Stimulated activated CD8-positive, alpha-beta memory T cell treated with anti-CD3 and anti-CD28 coated beads, Interleukin-12 subunit alpha, Interleukin-12 subunit beta, amount 100 ng/mL, for 1 hour (primary cell): Measurements from ENCODE around the gene LMAN1.
A peak's percentile ranks its signal among the peaks of the same experiment; 100 is the strongest.

Experiments
- DNase-seq: peaks from one replicate; pipeline ENCODE4 v3.0.0-alpha.2; 2020; ENCODE audit warnings: low read depth

Gene LMAN1

DNA sequence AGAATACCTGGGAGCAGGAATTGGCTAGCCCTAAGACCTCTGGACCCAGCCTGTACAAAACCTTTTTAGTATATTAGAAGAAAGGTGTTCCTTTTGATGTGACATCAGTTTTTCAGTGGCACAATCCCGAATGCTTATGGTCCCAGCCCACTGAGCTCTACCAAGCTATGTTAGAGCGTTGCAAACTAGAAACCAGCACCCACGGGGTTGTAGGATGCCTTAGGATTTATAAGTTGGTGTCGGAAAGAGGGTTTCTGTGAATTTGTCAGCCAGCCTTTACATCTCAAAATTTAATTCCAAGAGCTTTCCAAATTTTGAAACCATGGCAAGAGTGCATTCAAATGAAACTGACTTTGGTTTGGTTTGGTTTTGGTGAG is 499 bp upstream of the LMAN1 start:
- DNase-seq, result no peak

DNA sequence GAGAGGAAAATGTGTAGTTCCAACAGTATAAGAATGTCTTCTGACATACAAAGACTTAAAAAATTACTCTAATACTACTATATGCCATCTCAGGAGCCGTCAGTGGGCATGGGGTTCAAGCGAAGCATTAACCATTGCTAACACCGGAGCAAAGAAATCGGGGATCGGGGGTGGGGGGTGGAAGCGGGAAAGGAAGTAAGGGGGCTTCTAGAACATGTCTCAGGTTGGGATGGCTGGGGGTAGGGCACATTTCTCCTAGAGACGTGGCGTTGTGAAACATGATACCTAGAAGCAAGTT is 702 bp downstream of the LMAN1 start:
- DNase-seq, result no peak

DNA sequence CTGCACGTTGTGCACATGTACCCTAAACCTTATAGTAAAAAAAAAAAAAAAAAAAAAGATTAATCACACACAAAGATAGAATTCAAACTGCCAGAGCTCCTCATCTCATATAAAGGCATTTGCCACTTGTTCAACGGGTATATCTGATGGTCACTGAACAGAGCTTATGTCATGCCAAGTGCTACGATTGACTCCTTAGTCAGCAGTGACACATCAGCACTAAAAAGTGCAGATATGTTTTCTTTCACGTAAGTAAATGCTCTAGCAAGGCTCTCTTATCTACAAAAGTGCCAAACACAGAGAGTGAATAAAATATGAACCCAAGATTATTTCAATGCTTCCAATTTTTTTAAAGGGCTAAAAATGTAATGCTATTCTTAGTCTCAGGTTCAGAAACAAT is 1.1 kb downstream of the LMAN1 start:
- no peak for DNase-seq

DNA sequence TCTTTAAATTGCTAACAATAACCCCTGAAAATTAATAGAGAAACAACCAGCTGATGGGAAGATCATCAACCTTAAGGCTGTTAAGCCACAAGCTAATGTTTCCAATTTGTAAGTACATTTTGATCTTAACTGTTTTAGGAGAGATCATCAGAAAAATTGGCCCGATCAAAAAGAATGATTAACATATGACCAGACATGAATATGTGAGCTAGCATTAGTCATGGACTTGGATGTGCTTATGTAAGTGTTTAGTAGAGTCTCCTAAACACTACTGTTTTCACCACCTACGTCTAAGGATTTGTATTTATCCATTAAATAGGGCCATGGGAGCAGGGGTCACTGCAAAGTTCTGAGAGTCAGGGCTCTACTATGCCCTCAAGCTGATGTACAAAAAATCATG is 4.3 kb downstream of the LMAN1 start:
- DNase-seq, result no peak

DNA sequence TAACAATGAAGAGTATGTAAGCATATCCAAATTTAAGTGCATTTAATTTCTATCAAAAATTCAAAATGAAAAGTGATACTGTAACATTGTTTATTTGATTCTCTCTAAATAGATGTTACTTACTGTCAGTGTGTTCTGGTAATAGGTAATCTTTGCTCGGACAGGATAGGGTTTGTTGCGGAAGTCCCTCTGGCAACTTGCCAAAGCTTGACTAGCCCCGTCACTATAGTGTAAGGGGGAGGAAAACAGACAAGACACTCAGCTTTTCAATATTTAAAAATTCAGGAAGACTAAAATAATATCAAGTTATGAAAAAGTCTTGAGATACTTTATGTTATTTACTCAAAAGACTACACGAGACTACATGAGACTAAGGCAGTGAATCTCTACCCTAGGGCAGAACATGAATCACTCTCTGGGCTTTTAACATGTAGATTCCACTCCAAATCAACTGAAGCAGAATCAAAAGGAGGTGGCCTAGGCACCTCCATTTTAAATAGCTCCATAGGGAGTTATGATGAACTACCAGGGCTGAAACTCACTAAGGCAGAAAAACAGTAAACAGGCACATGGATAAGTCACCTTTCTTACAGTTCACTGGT is 5.9 kb downstream of the LMAN1 start:
- DNase-seq, result no peak

DNA sequence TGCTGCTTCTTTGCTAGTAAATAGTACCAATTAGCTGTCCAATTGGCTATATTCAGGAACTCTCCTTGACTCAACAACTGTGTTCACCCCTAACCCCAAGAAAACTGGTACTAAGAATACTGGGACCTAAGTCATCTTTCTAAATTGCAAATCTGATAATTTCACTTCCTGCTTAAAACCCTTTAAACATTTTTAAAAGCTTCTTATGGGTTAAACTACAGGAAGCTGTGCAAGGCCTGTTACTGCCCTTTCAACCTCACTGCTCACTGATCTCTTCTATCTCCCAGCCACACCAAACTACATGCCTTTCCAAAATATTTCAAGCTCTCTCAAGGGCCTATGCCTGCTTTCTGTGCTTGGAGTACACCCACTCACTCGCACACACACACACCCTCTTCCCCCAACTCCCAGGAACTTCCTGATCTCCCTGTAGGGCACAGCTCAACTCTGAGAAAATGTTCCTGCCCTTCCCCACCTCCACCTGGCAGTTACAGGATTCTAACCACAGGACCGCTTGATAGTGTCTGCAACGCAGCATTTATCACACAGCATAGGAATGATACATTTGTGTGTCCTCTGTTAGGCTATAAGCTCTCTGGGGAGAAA is 6.7 kb downstream of the LMAN1 start:
- no peak for DNase-seq

DNA sequence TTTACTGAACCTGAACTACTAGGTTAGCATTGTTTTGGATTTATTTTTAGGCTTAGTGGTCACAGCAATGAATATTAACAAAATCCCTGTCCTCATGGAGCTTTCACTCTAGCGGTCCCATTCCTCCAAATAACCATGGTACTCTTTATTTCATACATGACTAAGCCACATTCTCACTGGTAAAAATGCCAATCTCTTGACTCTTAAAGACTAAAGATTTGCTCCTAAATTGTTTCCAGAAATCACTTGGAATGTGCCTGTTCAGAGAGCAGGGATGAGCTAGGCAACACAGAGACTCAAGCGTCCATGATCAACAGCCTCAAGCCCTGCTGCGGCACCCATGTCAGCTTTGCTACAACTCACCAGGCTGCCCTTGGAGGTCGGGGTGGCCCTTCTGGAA is 13.5 kb downstream of the LMAN1 start:
- DNase-seq, result no peak

DNA sequence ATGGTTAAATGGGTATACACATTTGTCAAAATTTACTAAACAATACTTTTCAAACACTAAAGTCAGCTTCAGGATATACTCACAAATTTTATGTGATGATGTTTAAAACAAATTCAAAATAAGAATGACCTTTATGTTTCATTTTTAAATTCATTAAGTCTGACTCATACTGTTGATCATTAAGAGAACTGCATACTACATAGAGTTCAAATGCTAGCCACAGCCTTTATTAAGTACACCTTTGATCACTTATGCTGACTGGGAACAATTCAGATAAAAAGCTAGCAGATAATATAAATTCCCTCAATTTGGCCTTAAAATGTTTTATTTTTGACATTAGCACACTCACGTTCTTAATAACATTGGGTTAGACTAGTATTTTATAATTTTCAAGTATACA is 14.1 kb downstream of the LMAN1 start:
- no peak for DNase-seq

DNA sequence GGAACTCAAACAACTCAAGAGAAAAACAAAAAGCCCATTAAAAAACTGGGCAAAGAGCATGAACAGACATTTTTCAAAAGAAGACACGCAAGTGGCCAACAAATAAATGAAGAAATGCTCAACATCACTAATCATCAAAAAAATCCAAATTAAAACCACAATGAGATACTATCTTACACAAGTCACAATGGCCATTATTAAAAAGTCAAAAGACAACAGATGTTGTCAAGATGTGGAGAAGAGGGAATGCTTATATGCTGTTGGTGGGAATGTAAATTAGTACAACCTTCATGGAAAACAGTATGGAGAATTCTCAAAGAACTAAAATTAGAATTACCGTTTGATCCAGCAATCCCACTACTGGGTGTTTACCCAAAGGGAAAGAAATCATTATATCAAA is 15.1 kb downstream of the LMAN1 start:
- no peak for DNase-seq

DNA sequence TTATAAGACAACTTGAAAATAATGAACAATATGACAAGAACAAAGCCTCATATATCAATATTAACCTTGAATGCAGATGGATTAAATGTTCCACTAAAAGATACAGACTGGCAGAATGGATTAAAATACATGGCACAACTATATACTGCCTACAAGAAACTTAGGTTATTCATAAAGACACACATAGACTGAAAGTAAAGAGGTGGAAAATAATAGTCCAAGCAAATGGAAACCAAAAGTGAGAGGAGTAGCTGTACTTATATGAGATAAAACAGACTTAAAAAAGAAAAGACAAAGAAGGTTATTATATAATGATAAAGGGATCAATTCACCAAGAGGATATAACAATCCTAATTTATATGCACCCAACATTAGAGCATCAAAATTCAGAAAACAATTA is 18.2 kb downstream of the LMAN1 start:
- DNase-seq, result no peak

DNA sequence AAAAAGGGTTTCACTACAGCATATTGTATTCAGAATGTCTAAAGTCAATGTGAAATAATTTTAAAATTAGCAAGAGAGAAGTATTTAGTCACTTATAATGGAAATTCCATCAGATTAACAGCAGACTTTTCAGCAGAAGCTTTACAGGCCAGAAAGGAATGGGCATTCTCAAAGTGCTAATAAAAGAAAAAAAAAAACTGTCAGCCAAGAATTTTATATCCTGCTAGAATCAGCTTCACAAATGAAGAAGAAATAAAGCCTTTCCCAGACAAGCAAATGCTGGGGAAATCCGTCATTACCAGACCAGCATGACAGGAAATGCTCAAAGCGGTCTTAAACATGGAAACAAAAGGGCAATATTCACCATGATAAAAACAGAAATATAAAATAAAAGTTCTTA is 18.8 kb downstream of the LMAN1 start:
- DNase-seq, result no peak

DNA sequence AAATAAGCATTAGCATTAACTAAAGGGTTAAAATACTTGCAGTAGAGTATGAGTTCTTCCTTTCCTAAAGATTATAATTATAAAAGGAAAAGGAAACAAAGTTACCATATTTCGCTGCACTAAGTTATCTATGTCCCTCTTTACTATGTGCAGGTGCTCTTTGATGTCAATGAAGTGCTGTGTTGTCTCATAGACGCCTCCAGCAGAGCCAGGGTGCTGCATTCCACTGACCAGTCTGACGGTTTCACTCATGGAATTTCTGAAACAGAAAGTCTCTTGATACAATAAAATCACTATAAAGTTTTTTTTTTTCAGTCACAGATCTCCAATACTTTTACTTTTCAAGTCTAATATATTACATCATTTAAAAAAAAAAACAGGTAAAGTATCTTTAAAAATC is 26.1 kb downstream of the LMAN1 start:
- DNase-seq, result no peak

DNA sequence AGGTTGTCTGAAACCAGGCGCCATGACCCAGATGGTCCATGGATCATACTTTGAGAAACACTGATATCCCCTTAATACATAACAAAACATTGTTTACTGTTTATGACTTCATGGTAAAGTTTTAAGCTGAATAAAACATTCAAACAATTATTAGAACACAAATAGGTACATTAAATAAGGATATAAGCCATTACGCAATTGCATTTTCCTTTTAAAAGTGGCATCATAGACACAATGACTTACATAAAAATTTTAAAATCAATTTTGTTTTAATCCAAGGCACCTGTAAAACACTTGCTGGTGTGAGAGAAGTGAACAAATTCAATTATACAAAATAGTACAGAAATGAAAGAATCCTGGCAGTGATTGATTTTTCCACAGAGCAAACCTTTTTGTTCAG is 30.4 kb downstream of the LMAN1 start:
- no peak for DNase-seq

DNA sequence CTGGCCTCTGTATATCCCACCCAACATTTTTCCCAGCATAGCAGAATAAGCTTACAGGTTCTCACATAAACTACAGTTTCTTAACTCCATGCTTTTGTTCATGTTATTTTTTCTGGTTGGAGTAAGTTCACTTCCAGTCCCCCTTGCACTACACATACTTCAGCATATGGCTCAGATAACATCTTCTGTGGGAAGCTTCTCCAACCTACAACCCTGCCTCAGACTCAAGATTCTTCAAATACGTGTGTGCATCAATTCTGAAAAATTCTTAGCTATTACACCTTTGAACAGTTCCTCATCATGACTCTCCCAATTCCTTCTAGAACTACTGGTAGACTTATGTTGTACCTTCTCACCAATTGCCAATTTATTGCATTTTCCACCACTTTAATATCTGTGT is 33.1 kb downstream of the LMAN1 start:
- DNase-seq, result no peak

DNA sequence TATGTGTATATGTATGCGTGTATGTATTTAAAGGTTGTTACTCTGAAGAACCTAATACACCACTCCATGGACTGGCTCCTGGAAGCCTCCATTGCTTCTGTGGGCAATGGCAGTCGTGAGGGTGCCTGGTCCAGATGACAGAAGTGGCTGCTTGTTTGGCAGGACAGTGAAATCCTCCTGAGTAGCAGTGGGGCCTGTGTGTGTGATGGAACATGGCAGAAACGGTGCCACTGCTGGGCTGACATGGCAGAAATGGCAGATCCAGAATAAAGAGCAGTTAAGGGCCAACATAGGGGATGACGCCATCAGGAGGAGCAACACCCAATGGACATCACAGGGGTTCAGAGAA is 34.5 kb downstream of the LMAN1 start:
- DNase-seq, result no peak

DNA sequence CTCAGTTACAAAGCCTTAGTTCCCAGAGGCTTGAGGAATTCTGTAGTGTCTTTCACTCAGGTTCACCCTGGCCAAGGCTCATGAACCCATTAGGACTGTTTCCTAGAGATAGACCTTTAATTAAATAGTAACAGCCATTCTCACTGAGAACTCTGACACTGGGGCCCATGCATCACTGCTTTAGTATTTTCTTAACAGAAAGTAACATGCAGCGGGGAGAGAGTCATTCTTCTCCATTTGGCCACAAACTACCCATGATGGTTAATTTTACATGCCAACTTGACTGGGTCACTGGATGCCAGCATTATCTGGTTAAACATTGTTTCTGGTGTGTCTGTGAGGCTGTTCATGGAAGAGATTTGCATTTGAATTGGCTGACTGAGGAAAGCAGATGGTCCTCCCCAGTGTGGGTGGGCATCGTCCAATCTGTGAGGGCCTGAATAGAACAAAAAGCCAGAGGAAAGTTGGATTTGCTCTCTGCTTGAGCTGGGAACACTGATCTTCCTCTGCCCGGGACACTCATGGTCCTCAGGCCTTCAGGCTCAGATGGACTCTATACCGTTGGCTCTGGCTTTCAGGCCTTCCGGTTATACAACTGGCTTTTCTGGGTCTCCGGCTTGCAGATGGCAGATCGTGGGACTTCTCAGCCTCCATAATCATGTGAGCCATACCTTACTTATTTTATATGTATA is 35.0 kb downstream of the LMAN1 start:
- no peak for DNase-seq

DNA sequence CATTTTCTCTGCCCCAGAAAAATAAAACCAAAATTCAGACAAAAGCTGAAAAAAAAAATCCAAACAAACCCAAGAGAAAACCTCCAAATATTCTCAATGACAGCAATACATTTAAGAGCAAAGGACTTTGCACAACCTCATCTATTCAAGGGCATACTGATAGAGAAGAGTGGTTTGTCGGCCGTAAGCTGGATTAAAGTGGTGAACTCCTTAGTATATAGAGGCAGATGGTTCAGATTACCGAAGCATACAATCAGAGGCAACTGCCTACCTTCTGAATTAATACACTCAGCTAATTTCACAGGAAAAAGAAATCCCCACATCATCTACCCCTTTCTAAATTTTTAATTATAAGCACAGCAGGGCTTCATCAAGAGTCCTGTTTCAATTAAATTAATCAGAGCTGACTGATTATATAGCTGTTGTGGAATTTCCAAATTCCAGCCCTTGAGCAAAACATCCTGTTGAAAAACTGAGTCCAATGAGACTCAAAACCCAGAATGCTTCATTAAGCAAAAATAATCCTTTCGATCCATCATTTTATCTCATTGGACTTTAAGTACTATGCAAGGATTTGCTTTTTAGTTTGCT is 40.5 kb downstream of the LMAN1 start, which contains the start of gene CPLX4:
CPLX4 (minus strand) TSS at position 190 of the 591 bp plus-strand sequence; CDS start at position 3, 187 bp downstream.
- DNase-seq, result no peak

DNA sequence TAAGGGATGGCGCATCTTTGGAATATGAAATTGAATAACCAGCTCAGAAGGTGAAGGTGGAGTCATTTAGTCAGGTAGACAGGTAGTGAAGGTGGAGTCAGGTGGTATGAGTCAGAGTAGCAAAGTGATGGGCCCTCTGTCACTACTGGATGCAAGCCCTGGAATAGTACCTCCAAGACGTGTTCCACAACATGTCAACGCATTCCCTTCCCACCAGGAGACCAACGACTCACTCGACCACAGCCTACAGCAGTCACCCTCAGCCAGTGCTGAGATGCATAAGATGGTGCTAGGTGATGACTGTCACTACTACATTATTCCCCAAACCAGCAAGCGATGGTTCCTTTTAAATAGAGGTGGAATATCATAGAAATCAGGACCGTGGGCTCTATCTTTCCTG is 47.4 kb downstream of the LMAN1 start:
- DNase-seq, result no peak

DNA sequence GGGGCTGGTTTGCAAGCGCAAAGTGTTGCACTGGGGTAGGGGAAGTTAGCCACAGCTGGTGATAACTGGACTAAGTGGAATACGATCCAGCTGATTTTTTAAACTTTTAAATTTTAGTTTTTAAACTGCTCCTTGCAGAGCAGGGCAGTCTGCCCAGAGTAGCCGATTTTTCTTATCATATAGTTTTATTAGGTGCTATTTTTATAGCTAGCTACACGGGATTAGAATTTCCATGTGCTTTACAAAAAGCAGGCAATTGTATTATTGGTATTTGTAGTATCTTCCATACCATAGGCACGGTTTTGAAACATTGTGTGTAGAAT is 50.2 kb downstream of the LMAN1 start:
- no peak for DNase-seq

DNA sequence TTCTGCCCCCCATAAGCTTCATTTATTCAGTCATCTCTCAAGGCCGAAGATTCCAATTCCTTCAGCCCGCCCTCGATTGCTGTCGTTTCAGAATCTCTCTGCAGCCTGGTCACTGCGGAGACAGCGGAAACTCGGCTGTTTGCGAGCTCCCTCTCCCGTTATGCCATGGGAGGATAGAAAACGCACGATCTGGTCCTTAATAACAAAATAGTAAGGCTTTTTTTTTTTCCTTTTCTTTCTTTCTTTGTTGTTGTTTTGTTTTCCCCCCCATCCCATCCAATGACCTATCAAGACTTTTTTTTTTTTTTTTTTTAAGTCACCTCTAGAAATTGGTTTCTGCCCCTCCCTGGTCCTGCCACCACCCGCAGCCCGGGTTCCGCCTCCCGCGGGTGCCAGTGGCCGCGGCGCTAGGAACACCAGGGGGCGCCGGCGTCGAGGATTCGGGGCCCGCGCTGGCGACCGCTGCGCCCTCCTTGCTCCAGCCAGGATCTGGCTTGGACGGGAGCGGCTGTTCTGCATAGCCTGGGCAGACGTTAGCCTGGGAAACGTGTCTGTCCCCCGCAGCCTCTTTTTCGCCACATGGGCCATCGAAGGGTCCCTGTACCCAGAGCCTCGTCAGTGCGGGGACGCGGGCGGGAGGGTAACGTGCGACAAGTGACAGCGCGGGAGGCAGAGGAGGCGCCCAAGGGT is 50.7 kb downstream of the LMAN1 start:
- DNase-seq, result peak; percentile 27

DNA sequence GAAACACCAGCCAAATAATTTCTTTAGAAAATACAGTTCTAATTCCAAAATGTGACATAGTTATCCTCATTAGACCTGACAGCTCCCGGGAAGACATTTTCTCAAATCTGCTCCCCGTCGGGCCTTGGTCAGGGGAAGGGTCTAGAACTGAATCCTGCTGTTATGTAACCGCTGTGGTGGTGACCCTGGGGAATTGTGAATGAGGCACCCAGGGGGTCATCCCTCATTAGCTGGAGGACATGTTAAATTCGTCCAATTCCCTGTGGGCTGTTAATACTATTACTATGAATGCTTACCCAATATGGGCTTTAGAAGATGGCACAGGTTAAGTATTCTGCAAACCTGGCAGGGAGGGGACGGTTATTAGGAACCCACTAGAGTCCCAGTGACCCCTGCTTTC is 52.4 kb downstream of the LMAN1 start:
- DNase-seq, result no peak

DNA sequence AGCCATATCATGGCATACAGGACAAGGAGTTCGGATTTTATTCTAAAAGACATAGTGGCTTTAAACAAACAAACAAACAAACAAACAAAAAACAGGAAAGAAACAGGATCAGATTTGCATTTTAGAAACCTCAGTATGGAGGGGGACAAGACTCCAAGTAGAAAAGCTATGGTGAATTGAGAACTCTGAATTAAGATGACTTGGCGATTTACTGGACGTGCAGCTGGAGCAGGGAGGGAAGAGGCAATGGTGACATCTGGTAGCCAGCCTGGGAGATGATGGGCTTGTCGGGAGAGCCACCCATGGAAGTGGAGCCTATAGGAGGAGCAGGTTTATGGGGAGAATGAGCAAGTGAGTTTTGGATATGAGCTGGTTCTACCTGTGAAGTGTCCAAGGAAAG is 53.8 kb downstream of the LMAN1 start:
- no peak for DNase-seq

DNA sequence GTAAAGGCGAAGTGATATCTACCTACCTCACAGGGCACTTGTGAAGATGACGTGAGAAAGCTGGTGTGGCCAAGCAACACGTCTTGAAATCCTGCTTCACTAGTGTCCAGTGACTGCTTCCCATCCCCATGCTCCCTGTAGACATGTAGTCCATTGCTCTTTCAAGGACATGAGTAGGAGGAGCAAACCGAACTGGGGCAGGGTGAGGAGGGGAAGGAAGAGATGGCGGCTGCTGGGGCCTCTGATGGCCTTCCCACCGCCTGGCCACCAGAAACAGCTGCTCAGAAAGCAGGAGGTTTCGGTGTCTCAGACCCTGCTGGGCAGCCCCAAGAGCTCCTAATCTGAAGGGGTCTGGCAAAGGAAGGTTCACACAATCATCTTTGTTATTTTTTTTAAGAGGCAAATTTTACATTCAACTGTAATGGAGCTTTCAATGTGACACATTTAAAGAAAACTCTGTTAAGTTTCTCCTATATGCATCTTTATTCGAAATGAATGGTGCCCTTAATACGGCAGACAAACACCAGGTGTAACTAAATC is 55.3 kb downstream of the LMAN1 start:
- DNase-seq, result no peak
